Measurements from ENCODE around the gene LITAF.
A peak's percentile ranks its signal among the peaks of the same experiment; 100 is the strongest.

Gene LITAF

GRCh38 chr16:11547118-11547916 lies 39.4 kb downstream of the LITAF start:
- peak; percentile 25 for DNase-seq

- DNase-seq: peak; percentile 53
These were observed 40.1 kb downstream of the LITAF start for GRCh38 chr16:11546608-11547061.

GRCh38 chr16:11543661-11544393 lies 42.9 kb downstream of the LITAF start:
- no peak for DNase-seq

- no peak for DNase-seq
These were observed 44.5 kb downstream of the LITAF start for GRCh38 chr16:11542069-11542744.

GRCh38 chr16:11539641-11540050 lies 47.1 kb downstream of the LITAF start:
- no peak for DNase-seq

GRCh38 chr16:11538880-11539279 lies 47.8 kb downstream of the LITAF start:
- no peak for DNase-seq

GRCh38 chr16:11536104-11536866 lies 50.4 kb downstream of the LITAF start:
- no peak for DNase-seq

- DNase-seq: no peak
These were observed 51.2 kb downstream of the LITAF start for GRCh38 chr16:11535494-11535893.

GRCh38 chr16:11534262-11534661 lies 52.5 kb downstream of the LITAF start:
- DNase-seq: no peak

GRCh38 chr16:11533588-11533987 lies 53.1 kb downstream of the LITAF start:
- DNase-seq: no peak

GRCh38 chr16:11530171-11530940 lies 56.4 kb downstream of the LITAF start:
- no peak for DNase-seq

GRCh38 chr16:11529285-11529684 lies 57.4 kb downstream of the LITAF start:
- DNase-seq: no peak

GRCh38 chr16:11528053-11528452 lies 58.7 kb downstream of the LITAF start:
- DNase-seq: no peak

- no peak for DNase-seq
These were observed 59.9 kb downstream of the LITAF start for GRCh38 chr16:11526655-11527350.

GRCh38 chr16:11524098-11524760 lies 62.5 kb downstream of the LITAF start:
- DNase-seq: no peak

- DNase-seq: no peak
These were observed 65.7 kb downstream of the LITAF start for GRCh38 chr16:11521055-11521454.

- DNase-seq: no peak
These were observed 66.3 kb downstream of the LITAF start for GRCh38 chr16:11520442-11520841.

GRCh38 chr16:11517961-11518360 lies 68.8 kb downstream of the LITAF start:
- DNase-seq: no peak

GRCh38 chr16:11515540-11516430 lies 70.9 kb downstream of the LITAF start:
- DNase-seq: no peak

GRCh38 chr16:11514283-11514682 lies 72.4 kb downstream of the LITAF start:
- DNase-seq: no peak
